LNCaP clone FGC (cell line): Measurements from ENCODE around the gene TNFSF15.
A peak's percentile ranks its signal among the peaks of the same experiment; 100 is the strongest.

ENCODE experiments used
- DNase-seq: peaks from one replicate; pipeline ENCODE4 v3.0.0-alpha.2; 2011; ENCODE audit warnings: low read depth
- H3K4me3 ChIP-seq: 2 replicates; pipeline ENCODE4 v1.5.1; 2011; ENCODE audit warnings: mild to moderate bottlenecking, low read depth, low read length, control low read depth
- TF ChIP-seq, protein P1 (sequence below): IDR thresholded peaks from 2 replicates; pipeline ENCODE4 v1.5.1; 2012; ENCODE audit warnings: mild to moderate bottlenecking; ENCODE audit not compliant: control insufficient read depth, insufficient read depth; ENCODE audit errors: extremely low read depth

TNFSF15 gene

DNA sequence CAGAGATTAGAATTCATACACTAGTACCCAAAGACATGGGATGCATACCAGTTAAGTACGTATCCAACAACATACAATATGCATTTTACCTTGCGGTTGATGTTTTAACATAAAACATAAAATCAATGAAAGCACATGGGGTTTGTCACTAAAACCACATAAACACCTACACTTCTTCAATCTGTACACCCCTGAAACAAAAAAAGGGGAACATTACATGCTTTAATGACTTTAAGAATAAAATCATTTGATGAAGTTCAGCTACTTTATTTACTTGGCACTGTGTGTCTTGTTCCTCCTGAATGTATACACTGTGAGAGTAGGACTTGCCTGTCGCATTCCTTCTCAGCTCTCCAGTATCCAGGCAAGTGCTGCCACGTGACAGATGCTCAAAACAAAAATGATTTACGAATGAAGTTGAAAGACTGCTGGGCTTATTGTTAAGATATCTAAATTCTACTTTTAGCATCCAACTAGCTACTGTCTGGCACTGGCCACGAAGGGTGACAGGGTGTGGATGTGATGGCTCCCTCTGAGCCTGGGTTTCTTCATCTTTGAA lies 21.0 kb downstream of the TNFSF15 start:
- H3K4me3 ChIP-seq = no peak overlapping the region
- no peak for DNase-seq
- TF ChIP-seq, protein P1, sequence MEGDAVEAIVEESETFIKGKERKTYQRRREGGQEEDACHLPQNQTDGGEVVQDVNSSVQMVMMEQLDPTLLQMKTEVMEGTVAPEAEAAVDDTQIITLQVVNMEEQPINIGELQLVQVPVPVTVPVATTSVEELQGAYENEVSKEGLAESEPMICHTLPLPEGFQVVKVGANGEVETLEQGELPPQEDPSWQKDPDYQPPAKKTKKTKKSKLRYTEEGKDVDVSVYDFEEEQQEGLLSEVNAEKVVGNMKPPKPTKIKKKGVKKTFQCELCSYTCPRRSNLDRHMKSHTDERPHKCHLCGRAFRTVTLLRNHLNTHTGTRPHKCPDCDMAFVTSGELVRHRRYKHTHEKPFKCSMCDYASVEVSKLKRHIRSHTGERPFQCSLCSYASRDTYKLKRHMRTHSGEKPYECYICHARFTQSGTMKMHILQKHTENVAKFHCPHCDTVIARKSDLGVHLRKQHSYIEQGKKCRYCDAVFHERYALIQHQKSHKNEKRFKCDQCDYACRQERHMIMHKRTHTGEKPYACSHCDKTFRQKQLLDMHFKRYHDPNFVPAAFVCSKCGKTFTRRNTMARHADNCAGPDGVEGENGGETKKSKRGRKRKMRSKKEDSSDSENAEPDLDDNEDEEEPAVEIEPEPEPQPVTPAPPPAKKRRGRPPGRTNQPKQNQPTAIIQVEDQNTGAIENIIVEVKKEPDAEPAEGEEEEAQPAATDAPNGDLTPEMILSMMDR = no peak

DNA sequence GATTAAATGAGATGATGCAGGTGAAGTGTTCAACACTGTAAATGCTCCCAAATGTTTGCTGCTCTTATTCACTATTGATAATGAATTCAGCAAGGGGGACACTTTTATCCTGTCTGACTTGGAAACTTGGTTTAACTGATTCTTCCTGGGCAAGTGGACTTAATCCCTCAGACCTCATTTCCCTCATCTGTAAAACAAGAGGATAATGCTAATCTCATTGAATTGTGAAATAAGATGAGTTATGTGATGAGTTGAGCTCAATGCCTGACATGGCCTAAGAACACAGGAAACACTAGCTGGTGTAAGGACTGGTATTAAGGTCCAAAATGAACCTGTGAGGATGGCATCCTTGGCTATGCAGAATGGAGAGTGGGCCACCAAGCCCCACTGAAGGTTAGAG lies 23.3 kb downstream of the TNFSF15 start:
- no peak for DNase-seq
- H3K4me3 ChIP-seq = no peak overlapping the region
- TF ChIP-seq, protein P1 = no peak

DNA sequence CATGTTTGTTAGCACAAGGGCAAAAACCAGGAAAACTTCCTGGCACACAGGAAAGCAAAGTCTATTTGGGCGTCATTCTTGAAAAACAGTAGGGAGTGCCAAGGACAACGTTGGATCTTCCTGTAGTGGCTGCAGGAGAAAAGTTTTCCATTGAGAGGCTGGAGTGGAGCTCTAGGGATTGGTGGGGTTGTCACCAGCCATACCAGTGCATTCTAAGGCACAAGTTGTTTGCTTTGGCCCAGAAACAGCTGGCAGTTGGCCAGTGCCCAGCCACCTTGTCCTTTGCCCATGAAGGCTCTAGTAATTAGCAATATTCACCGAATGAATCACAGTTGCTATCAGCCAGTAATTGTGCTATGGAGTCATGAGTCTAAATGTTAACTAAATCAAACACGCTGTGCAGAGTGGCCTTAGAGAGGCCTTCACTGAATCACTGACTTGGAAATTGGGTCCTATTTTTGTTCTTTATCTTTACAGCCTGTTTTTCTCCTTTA lies 26.4 kb downstream of the TNFSF15 start:
- peak; percentile 93 for DNase-seq
- no peak overlapping the region for H3K4me3 ChIP-seq
- TF ChIP-seq, protein P1 = no peak

DNA sequence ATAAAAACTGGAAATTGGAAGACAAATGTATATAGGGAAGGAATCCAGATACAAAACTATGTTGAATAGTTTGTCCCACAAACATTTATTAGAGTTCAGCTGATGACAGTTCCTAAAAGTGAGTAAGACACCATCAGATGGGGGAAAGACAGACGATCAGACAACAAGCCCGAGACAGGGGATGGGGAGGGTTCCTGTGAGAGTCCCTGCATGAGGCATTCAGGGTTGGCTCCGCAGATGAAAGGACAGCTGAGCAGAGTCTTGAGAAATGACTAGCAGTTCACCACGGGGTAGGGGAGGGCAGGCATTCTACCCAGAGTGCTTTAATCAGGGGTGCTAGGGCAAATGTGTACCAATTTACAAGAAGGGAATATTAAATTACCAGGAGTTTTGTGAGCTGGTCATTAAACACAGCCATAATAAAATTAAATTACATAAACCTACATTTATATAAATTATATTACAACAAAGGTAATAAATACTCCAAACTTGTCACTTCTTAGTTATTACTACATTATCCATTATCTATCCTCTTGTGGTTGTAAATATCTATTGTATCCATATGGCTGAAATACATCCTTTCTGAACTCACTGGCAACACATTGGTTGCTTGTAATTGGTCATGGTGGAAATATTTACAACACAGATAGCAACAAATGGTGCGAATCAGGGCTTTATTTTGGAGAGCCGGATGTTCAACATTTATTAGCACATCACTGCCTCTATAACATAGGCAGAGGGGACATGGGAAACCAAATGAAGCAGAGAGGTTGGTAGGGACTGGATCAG lies 27.8 kb downstream of the TNFSF15 start:
- no peak for DNase-seq
- TF ChIP-seq, protein P1 = no peak

DNA sequence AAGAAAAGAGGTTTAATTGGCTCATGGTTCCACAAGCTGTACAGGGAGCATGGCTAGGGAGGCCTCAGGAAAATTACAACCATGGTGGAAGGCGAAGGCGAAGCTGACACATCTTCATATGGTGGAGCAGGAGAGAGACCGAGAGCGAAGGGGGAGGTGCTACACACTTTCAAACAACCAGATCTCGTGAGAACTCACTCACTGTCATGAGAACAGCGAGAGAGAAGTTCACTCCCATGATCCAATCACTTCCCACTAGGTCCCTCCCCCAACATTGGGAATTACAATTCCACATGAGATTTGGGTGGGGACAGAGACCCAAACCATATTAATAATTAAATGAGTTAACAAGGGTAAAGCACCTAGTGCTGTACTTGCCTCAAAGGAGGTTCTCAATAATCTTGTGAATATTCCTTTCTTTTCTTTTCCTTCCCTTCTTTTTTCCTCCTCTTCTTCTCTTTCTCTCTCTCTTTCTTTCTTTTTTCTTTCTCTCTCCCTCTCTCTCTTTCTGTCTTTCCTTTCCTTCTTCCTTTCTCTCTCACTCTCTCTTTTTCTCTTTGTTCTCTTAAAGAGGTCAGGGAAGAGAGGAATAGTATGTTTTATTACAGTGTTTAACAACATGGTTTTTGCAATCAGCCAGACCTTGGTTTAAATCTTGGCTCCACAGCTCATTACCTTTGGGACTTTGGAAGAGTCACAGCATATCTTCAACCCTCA lies 29.0 kb downstream of the TNFSF15 start:
- no peak for DNase-seq
- no peak overlapping the region for H3K4me3 ChIP-seq
- TF ChIP-seq, protein P1 = no peak

More for the DNA sequence above, 27.8 kb downstream of the TNFSF15 start:
- H3K4me3 ChIP-seq = no peak overlapping the region

DNA sequence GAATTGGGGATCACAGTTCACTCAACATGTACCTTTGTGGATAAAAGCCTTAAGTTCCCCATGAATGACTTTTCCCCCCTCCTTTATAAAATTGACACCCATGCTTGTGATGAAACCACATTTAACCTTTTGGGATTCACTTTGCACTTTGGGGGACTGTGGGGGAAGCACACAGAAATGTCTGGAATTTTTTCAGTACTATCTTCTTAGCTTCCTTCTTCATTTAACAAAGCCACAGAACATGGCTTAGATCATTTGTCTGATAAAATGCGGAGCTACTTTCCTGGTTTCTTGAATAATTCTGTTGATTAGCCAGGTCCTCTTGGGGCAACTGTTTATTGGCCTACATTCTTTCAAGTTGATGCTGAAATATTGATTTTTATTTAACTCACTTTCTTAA lies 29.9 kb downstream of the TNFSF15 start:
- no peak overlapping the region for H3K4me3 ChIP-seq
- no peak for DNase-seq
- TF ChIP-seq, protein P1 = no peak
